Measurements from ENCODE around the gene MELTF.
A peak's percentile ranks its signal among the peaks of the same experiment; 100 is the strongest.

MELTF gene

GRCh38 chr3:197026481-197026866, 3.1 kb downstream of the MELTF start:
- DNase-seq = no peak

- no peak for DNase-seq
Observed at GRCh38 chr3:197025736-197026480, 3.7 kb downstream of the MELTF start.

- no peak for DNase-seq
Observed at GRCh38 chr3:197024881-197025735, 4.5 kb downstream of the MELTF start.

- DNase-seq = no peak
Observed at GRCh38 chr3:197023998-197024651, 5.5 kb downstream of the MELTF start.

GRCh38 chr3:197023241-197023997, 6.2 kb downstream of the MELTF start:
- no peak for DNase-seq

GRCh38 chr3:197022405-197023231, 7.0 kb downstream of the MELTF start:
- DNase-seq = no peak

GRCh38 chr3:197021729-197022404, 7.8 kb downstream of the MELTF start:
- no peak for DNase-seq

- peak; percentile 2 for DNase-seq
Observed at GRCh38 chr3:197021231-197021630, 8.4 kb downstream of the MELTF start.

GRCh38 chr3:197019535-197019934, 10.1 kb downstream of the MELTF start:
- no peak for DNase-seq

GRCh38 chr3:197019021-197019420, 10.6 kb downstream of the MELTF start:
- no peak for DNase-seq

GRCh38 chr3:197017003-197017402, 12.6 kb downstream of the MELTF start:
- no peak for DNase-seq

GRCh38 chr3:197015790-197016736, 13.6 kb downstream of the MELTF start:
- DNase-seq = no peak

- DNase-seq = no peak
Observed at GRCh38 chr3:197014942-197015575, 14.6 kb downstream of the MELTF start.

- DNase-seq = no peak
Observed at GRCh38 chr3:197014024-197014423, 15.6 kb downstream of the MELTF start.

- DNase-seq = no peak
Observed at GRCh38 chr3:197012540-197012883, 17.1 kb downstream of the MELTF start.

- DNase-seq = no peak
Observed at GRCh38 chr3:197011780-197012539, 17.7 kb downstream of the MELTF start.

- DNase-seq = no peak
Observed at GRCh38 chr3:197010556-197011351, 18.9 kb downstream of the MELTF start.

- no peak for DNase-seq
Observed at GRCh38 chr3:197009532-197010019, 20.0 kb downstream of the MELTF start.

All from stimulated activated CD4-positive, alpha-beta T cell treated with anti-CD3 and anti-CD28 coated beads, Interleukin-4, amount 100 ng/mL, for 24 hours (primary cell).